Gastroesophageal sphincter (tissue), 3 donors: ENCODE measurements around the gene MB21D2.

Source experiments
- CTCF ChIP-seq, 4 experiments: fragments of 200-600 bp in 2 of 4; fragments of 450-650 bp in 2 of 4; sonication (generic) in 1 of 4; IDR thresholded peaks; one replicate each; pipeline ENCODE4 v1.5.1; 2017 to 2019; ENCODE audit warnings: antibody characterized with exemption in 4 of 4, mild to moderate bottlenecking in 2 of 4, moderate library complexity in 2 of 4
- EP300 ChIP-seq: sonication (generic); formaldehyde crosslinking; IDR thresholded peaks from one replicate; pipeline ENCODE4 v1.6.1; 2017; ENCODE audit warnings: antibody characterized with exemption, mild to moderate bottlenecking
- POLR2A ChIP-seq, 2 donors: fragments of 450-650 bp; IDR thresholded peaks; one replicate each; pipeline ENCODE4 v1.6.1; 2017; ENCODE audit warnings: antibody characterized with exemption in 2 of 2, mild to moderate bottlenecking in 2 of 2, moderate library complexity in 1 of 2

GRCh38 chr3:192864941-192865340 is 52.7 kb downstream of the MB21D2 start:
- TF ChIP-seq CTCF (IDR thresholded peaks at IDR 0.05): no peak
- no peak for TF ChIP-seq POLR2A (IDR thresholded peaks at IDR 0.05)
- no peak for TF ChIP-seq EP300
